Measurements from ENCODE around the gene SLC16A3. TPM values are rescaled to one million over a fixed set of nuclear protein-coding genes. Genes with fewer than 3 reads are reported as not detected.

The SLC16A3 gene
- total and polyA plus RNA-seq, 2 experiments from 2014 or later, result 3.5 to 10.6 TPM

- H3K79me2 ChIP-seq (replicated peaks; ENCODE audit: insufficient read depth), result no peaks in the 10 kb centered on the region
- no peak overlapping the region for H3K4me3 ChIP-seq
- no peak overlapping the region for H3K4me3 Mint-ChIP-seq
- H3K27me3 ChIP-seq (ENCODE audit: insufficient read depth), result peaks cover 47% of the 10 kb centered on the region
- H3K36me3 ChIP-seq (ENCODE audit: insufficient read depth), result no peaks in the 10 kb centered on the region
- no peaks in the 10 kb centered on the region for H3K9me2 ChIP-seq (ENCODE audit: insufficient read depth)
- H3K27ac ChIP-seq (ENCODE audit: low read depth), result no peak overlapping the region
- TF ChIP-seq EZH2phosphoT487 (IDR thresholded peaks at IDR 0.05; ENCODE audit: unreplicated experiment), result no peak
- no peak for TF ChIP-seq CTCF (conservative IDR thresholded peaks at IDR 0.05; ENCODE audit: low read depth in 2 of 2)
- no peak for TF ChIP-seq NANOG (IDR thresholded peaks at IDR 0.05; ENCODE audit: borderline replicate concordance)
- TF ChIP-seq EZH2 (IDR thresholded peaks at IDR 0.05; ENCODE audit: low read depth, unreplicated experiment), result no peak
- no peak for TF ChIP-seq POLR2AphosphoS5 (IDR thresholded peaks at IDR 0.05; ENCODE audit: low read depth)
- TF ChIP-seq STAT1 (IDR thresholded peaks at IDR 0.05; ENCODE audit: unreplicated experiment), result no peak
- TF ChIP-seq ETS1 (IDR thresholded peaks at IDR 0.05), result no peak
- DNase-seq (ENCODE audit: low spot score) (no peak), ATAC-seq (no peak)
- H3K36me3 Mint-ChIP-seq (ENCODE audit: low read depth), result no peaks in the 10 kb centered on the region
- peaks cover 2% of the 10 kb centered on the region; the same call in 1 of the 3 replicates for H3K9me3 Mint-ChIP-seq
- H3K4me1 Mint-ChIP-seq, result no peaks in the 10 kb centered on the region
- H3F3A ChIP-seq (replicated peaks; ENCODE audit: low read depth), result no peaks in the 10 kb centered on the region
- peaks cover 38% of the 10 kb centered on the region for H3K27me3 Mint-ChIP-seq (ENCODE audit: insufficient read depth, low read depth, poor library complexity)
- no peaks in the 10 kb centered on the region for H3K4me1 ChIP-seq (ENCODE audit: insufficient read depth)
- no peaks in the 10 kb centered on the region; the same call in 1 of the 2 replicates for H4K20me1 ChIP-seq (replicated peaks; ENCODE audit: insufficient read depth)
- H3K4me2 ChIP-seq, result no peak overlapping the region
- H3K27ac Mint-ChIP-seq, result no peak overlapping the region
- no peak overlapping the region for H2AFZ ChIP-seq
Observed at GRCh38 chr17:82226809-82227628, 1.8 kb upstream of the SLC16A3 start.

GRCh38 chr17:82227629-82228277 is 1.1 kb upstream of the SLC16A3 start:
- H2AFZ ChIP-seq, result peak overlapping the region; percentile 72; the same call in 1 of the 2 replicates
- peak overlapping the region; percentile 59 for H3K4me3 ChIP-seq
- peak overlapping the region; percentile 49; the same call in 2 of the 3 replicates for H3K4me3 Mint-ChIP-seq
- no peak for TF ChIP-seq ZNF331 (CRISPR knock-in tag; IDR thresholded peaks at IDR 0.05; ENCODE audit: low read depth)
- TF ChIP-seq EZH2phosphoT487 (IDR thresholded peaks at IDR 0.05; ENCODE audit: unreplicated experiment), result no peak
- no peak for TF ChIP-seq ZNF462 (CRISPR knock-in tag; IDR thresholded peaks at IDR 0.05)
- no peak for TF ChIP-seq STAT1 (IDR thresholded peaks at IDR 0.05; ENCODE audit: unreplicated experiment)
- TF ChIP-seq JUNB (IDR thresholded peaks at IDR 0.05; ENCODE audit: unreplicated experiment), result no peak

More at GRCh38 chr17:82227629-82228277, 1.1 kb upstream of the SLC16A3 start:
- H3K9me2 ChIP-seq (ENCODE audit: insufficient read depth), result no peaks in the 10 kb centered on the region
- Mint-ChIP-seq H3K27ac (no peak overlapping the region), H3K36me3 (ENCODE audit: low read depth) (no peaks in the 10 kb centered on the region), H3K9me3 (peaks cover 2% of the 10 kb centered on the region; the same call in 1 of the 3 replicates), H3K4me1 (no peaks in the 10 kb centered on the region), H3K27me3 (ENCODE audit: insufficient read depth, low read depth, poor library complexity) (peaks cover 42% of the 10 kb centered on the region)
- no peaks in the 10 kb centered on the region for H3K79me2 ChIP-seq (replicated peaks; ENCODE audit: insufficient read depth)
- no peak for ATAC-seq
- H3K27me3 ChIP-seq (ENCODE audit: insufficient read depth), result peaks cover 51% of the 10 kb centered on the region
- no peaks in the 10 kb centered on the region for H3K4me1 ChIP-seq (ENCODE audit: insufficient read depth)
- no peaks in the 10 kb centered on the region for H3K36me3 ChIP-seq (ENCODE audit: insufficient read depth)
- DNase-seq (ENCODE audit: low spot score), result no peak
- H3F3A ChIP-seq (replicated peaks; ENCODE audit: low read depth), result no peaks in the 10 kb centered on the region
- H4K20me1 ChIP-seq (replicated peaks; ENCODE audit: insufficient read depth), result no peaks in the 10 kb centered on the region; the same call in 1 of the 2 replicates
- no peak overlapping the region for H3K27ac ChIP-seq (ENCODE audit: low read depth)
- H3K4me2 ChIP-seq, result peak overlapping the region; percentile 77

All from GM23338 (cell line).